Vagina (tissue), 2 donors: ENCODE data around the gene KLHL6. TPM values are rescaled to one million over a fixed set of nuclear protein-coding genes. Genes with fewer than 3 reads are reported as not detected.

Source experiments
- DNase-seq, 2 donors: peaks; one replicate each; pipeline ENCODE4 v3.0.0-alpha.2; 2017; ENCODE audit errors: extremely low spot score in 2 of 2
- H3K27ac ChIP-seq: fragments of 200-600 bp; sonication (generic); one replicate; pipeline ENCODE4 v1.5.1; 2019
- H3K27me3 ChIP-seq: fragments of 200-600 bp; sonication (generic); one replicate; pipeline ENCODE4 v1.5.1; 2019
- H3K36me3 ChIP-seq, 2 donors: fragments of 200-600 bp; sonication (generic); one replicate each; pipeline ENCODE4 v1.5.1; 2017 to 2019
- H3K4me1 ChIP-seq: fragments of 200-600 bp; sonication (generic); one replicate; pipeline ENCODE4 v1.5.1; 2019
- H3K4me3 ChIP-seq, 2 donors: fragments of 200-600 bp; sonication (generic); 1 replicate in 1 of 2; 2 replicates in 1 of 2; pipeline ENCODE4 v1.5.1; 2016 to 2019
- H3K9me3 ChIP-seq: fragments of 200-600 bp; sonication (generic); one replicate; pipeline ENCODE4 v1.5.1; 2019
- CTCF ChIP-seq, 3 experiments: fragments of 450-650 bp in 2 of 3; fragments of 200-600 bp in 1 of 3; sonication (generic) in 1 of 3; IDR thresholded peaks; one replicate each; pipeline ENCODE4 v1.5.1; 2017 to 2019; ENCODE audit warnings: antibody characterized with exemption in 3 of 3, mild to moderate bottlenecking in 2 of 3, moderate library complexity in 2 of 3
- POLR2A ChIP-seq, 2 donors: fragments of 450-650 bp; IDR thresholded peaks; one replicate each; pipeline ENCODE4 v1.6.1; 2017; ENCODE audit warnings: antibody characterized with exemption in 2 of 2, mild to moderate bottlenecking in 2 of 2, moderate library complexity in 2 of 2
- POLR2AphosphoS5 ChIP-seq, 2 donors: sonication (generic); formaldehyde crosslinking; IDR thresholded peaks; one replicate each; pipeline ENCODE4 v1.9.0; 2017; ENCODE audit warnings: antibody characterized with exemption in 2 of 2, mild to moderate bottlenecking in 2 of 2, low read depth in 1 of 2; ENCODE audit not compliant: insufficient read depth in 1 of 2
- intact Hi-C: fragments of 100-400 bp; cut with DNase I; formaldehyde crosslinking; loops from one replicate; pipeline ENCODE4 v1.15.1; 2023
- total RNA-seq: library from RNA; depleted of rRNA; stranded (reverse); fragments of >200 nt; gene quantifications from one replicate; pipeline ENCODE4 v1.2.3, GENCODE V29; 2016

The KLHL6 gene
- total RNA-seq, 1 donor from 2014 or later = 1.7 TPM

DNA sequence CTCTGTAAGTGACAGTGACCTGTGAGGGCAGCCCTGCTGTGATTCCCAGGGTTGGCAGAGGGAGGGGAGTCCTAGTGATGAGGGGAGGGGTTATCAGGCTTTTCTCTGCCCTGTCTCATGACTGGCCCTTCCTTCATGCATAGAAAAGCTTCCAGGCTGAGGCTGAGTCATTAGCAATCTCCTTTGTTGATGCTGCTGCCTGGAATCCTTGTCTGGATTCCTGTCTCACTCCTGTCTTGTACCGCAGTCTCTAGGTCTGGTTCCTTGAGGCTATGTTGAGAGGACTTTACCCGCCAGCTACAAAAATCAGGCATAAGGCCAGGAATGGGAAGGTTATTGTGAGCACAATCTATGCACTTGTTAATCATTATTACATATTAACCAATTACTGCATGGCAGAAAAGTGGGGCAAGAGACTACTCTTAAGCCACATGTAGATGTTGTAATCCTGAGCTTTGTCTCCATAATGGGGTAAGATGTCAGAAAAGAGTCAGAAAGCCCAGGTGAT is 7.2 kb downstream of the KLHL6 start:
- no peak overlapping the region for H3K4me3 ChIP-seq
- intact Hi-C loops = no loop called here
- H3K9me3 ChIP-seq = no peaks in the 10 kb centered on the region
- no peak for TF ChIP-seq POLR2AphosphoS5 (IDR thresholded peaks at IDR 0.05; ENCODE audit: insufficient read depth in 1 of 2, low read depth in 1 of 2)
- TF ChIP-seq CTCF (IDR thresholded peaks at IDR 0.05) = no peak
- TF ChIP-seq POLR2A (IDR thresholded peaks at IDR 0.05) = no peak
- H3K27ac ChIP-seq = no peak overlapping the region
- no peaks in the 10 kb centered on the region for H3K36me3 ChIP-seq
- no peaks in the 10 kb centered on the region for H3K27me3 ChIP-seq
- no peak for DNase-seq
- no peaks in the 10 kb centered on the region for H3K4me1 ChIP-seq

GRCh38 chr3:183546625-183547024 is 8.9 kb downstream of the KLHL6 start:
- TF ChIP-seq POLR2A (IDR thresholded peaks at IDR 0.05) (no peak), POLR2AphosphoS5 (IDR thresholded peaks at IDR 0.05; ENCODE audit: insufficient read depth in 1 of 2, low read depth in 1 of 2) (no peak), CTCF (IDR thresholded peaks at IDR 0.05) (no peak)
- no peak for DNase-seq

DNA sequence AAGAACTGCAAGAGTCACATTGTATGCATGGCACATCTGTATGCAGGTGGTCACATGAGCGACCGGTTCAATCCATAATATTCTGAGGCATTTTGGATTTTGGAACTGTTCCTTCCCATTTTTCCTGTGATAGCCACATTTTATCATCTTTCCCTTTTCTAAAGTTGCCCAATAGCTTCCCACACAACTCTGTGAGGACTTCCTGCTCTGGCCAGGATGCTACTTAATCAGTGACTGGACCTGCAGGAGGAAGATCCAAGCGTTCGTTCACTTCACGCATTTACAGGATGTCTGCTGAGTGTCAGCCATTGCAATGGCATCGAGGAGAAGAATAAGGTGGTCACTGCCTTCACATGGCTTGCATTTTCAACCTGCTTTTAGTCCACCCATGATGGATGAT is 9.8 kb downstream of the KLHL6 start:
- Histone ChIP-seq H3K36me3 (no peaks in the 10 kb centered on the region), H3K27me3 (no peaks in the 10 kb centered on the region), H3K4me1 (no peaks in the 10 kb centered on the region), H3K4me3 (no peak overlapping the region), H3K27ac (no peak overlapping the region), H3K9me3 (no peaks in the 10 kb centered on the region)
- no peak for TF ChIP-seq POLR2A (IDR thresholded peaks at IDR 0.05)
- TF ChIP-seq POLR2AphosphoS5 (IDR thresholded peaks at IDR 0.05; ENCODE audit: insufficient read depth in 1 of 2, low read depth in 1 of 2) = no peak
- TF ChIP-seq CTCF (IDR thresholded peaks at IDR 0.05) = no peak
- intact Hi-C loops = no loop called here
- DNase-seq = no peak

More at GRCh38 chr3:183546625-183547024, 8.9 kb downstream of the KLHL6 start:
- Histone ChIP-seq H3K4me3 (no peak overlapping the region), H3K27me3 (no peaks in the 10 kb centered on the region), H3K27ac (no peak overlapping the region), H3K4me1 (no peaks in the 10 kb centered on the region), H3K36me3 (no peaks in the 10 kb centered on the region), H3K9me3 (no peaks in the 10 kb centered on the region)
- intact Hi-C loops = no loop called here

DNA sequence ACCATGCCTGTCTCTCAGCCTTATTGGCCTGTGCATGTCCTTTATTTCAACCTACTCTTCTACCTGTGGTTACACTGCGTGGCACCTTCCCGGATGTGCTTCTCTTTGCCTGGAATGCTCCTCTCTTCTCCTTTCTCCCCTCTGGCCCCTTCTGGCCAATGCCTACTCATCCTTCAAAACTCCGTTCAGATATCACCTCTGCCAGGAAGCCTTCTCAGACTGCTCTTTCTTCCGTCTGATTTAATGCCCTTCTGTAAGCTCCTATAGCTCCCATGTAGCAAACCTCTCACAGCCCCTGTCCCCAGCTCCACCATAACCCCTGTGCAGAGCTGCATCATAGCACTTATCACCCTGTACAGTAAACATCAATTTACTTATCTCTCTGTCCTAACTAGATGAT is 13.2 kb downstream of the KLHL6 start:
- Histone ChIP-seq H3K9me3 (no peaks in the 10 kb centered on the region), H3K4me1 (no peaks in the 10 kb centered on the region), H3K27me3 (no peaks in the 10 kb centered on the region), H3K4me3 (no peak overlapping the region), H3K27ac (no peak overlapping the region), H3K36me3 (no peaks in the 10 kb centered on the region)
- DNase-seq = no peak
- intact Hi-C loops = no loop called here
- TF ChIP-seq POLR2AphosphoS5 (IDR thresholded peaks at IDR 0.05; ENCODE audit: insufficient read depth in 1 of 2, low read depth in 1 of 2) (no peak), CTCF (IDR thresholded peaks at IDR 0.05) (no peak), POLR2A (IDR thresholded peaks at IDR 0.05) (no peak)

- DNase-seq = no peak
- no peak overlapping the region for H3K4me3 ChIP-seq
- no peaks in the 10 kb centered on the region for H3K36me3 ChIP-seq
- H3K27ac ChIP-seq = no peak overlapping the region
- intact Hi-C loops = no loop called here
- no peaks in the 10 kb centered on the region for H3K9me3 ChIP-seq
- no peaks in the 10 kb centered on the region for H3K27me3 ChIP-seq
- no peak for TF ChIP-seq POLR2AphosphoS5 (IDR thresholded peaks at IDR 0.05; ENCODE audit: insufficient read depth in 1 of 2, low read depth in 1 of 2)
- TF ChIP-seq CTCF (IDR thresholded peaks at IDR 0.05) = no peak
- no peak for TF ChIP-seq POLR2A (IDR thresholded peaks at IDR 0.05)
- H3K4me1 ChIP-seq = no peaks in the 10 kb centered on the region
Measured at GRCh38 chr3:183541738-183542137, 13.8 kb downstream of the KLHL6 start.
